HepG2 (cell line): ENCODE measurements around the gene P2RX7. TPM values are rescaled to one million over a fixed set of nuclear protein-coding genes. Genes with fewer than 3 reads are reported as not detected.
A peak's percentile ranks its signal among the peaks of the same experiment; 100 is the strongest.

ENCODE experiments used
- ATAC-seq: fragments of 200-7000 bp; cut with Tn5 transposase; 3 replicates; pipeline ENCODE4 v1.9.1; 2020; ENCODE audit warnings: mild to moderate bottlenecking, moderate library complexity
- BruUV-seq: library from RNA; stranded (reverse); fragments of 400-500 nt; replicated peaks from 2 replicates; lab custom pipeline; 2021; lab: Mats Ljungman, UMichigan
- CTCF ChIA-PET: fragments of 300-600 bp; formaldehyde crosslinking; extraction: SDS; loops from one replicate; lab custom pipeline; 2021; ENCODE audit warnings: low total read pairs, inconsistent platforms, low intra/inter-chr PET ratio; lab: Yijun Ruan, JAX
- POLR2A ChIA-PET: fragments of 350-600 bp; sonication (Branson Sonifier 250); formaldehyde crosslinking; loops from one replicate; lab custom pipeline; 2020; ENCODE audit warnings: antibody characterized with exemption, inconsistent platforms; lab: Yijun Ruan, JAX
- DNase-seq: peaks from one replicate; pipeline ENCODE4 v3.0.0-alpha.2; 2015; ENCODE audit warnings: low spot score
- FAIRE-seq: peaks from 3 replicates; lab custom pipeline; 2011; peaks lifted over from hg19 to GRCh38; lab: Jason Lieb, UNC
- H2AFZ ChIP-seq: one replicate; pipeline ENCODE4 v1.6.1; 2011; ENCODE audit warnings: low read length, inconsistent platforms
- H3K27ac ChIP-seq: fragments of 300-600 bp; 3 replicates; pipeline ENCODE4 v1.8.0; 2011; ENCODE audit warnings: mixed run types, mild to moderate bottlenecking, mixed read lengths, low read length, inconsistent platforms; ENCODE audit not compliant: insufficient read depth; ENCODE audit errors: extremely low read length
- H3K27me3 ChIP-seq, 2 experiments: fragments of 200-600 bp in 1 of 2; 2 replicates in 1 of 2; 3 replicates in 1 of 2; pipeline versions ENCODE4 v1.6.0 to v1.8.0; 2011; ENCODE audit warnings: low read length in 2 of 2, mild to moderate bottlenecking in 2 of 2, moderate library complexity in 2 of 2, inconsistent platforms in 1 of 2; ENCODE audit not compliant: insufficient read depth in 2 of 2, control insufficient read depth in 1 of 2
- H3K36me3 ChIP-seq, 2 experiments: fragments of 200-600 bp in 1 of 2; replicated peaks in 1 of 2; 2 replicates in 1 of 2; 3 replicates in 1 of 2; pipeline versions ENCODE4 v1.5.1 to v1.8.0; 2011; ENCODE audit warnings: low read length in 2 of 2, inconsistent platforms in 1 of 2; ENCODE audit not compliant: insufficient read depth in 2 of 2, control insufficient read depth in 1 of 2
- H3K4me1 ChIP-seq: 2 replicates; pipeline ENCODE4 v1.5.1; 2012; ENCODE audit warnings: low read length, inconsistent platforms; ENCODE audit not compliant: insufficient read depth
- H3K4me2 ChIP-seq: 2 replicates; pipeline ENCODE4 v1.6.0; 2011; ENCODE audit warnings: low read depth, low read length, inconsistent platforms
- H3K4me3 ChIP-seq, 3 experiments: fragments of 200-600 bp in 1 of 3; sonication (generic), shearing (Covaris generic) in 1 of 3; replicated peaks in 1 of 3; 2 replicates each; pipeline ENCODE4 v1.5.1; 2011 to 2016; ENCODE audit warnings: low read length in 3 of 3, inconsistent platforms in 2 of 3, low read depth in 2 of 3, mild to moderate bottlenecking in 2 of 3, control low read depth in 1 of 3, mixed read lengths in 1 of 3; ENCODE audit not compliant: insufficient read depth in 1 of 3
- H3K79me2 ChIP-seq: one replicate; pipeline ENCODE4 v1.6.1; 2011; ENCODE audit warnings: low read length, inconsistent platforms; ENCODE audit not compliant: insufficient read depth
- H3K9ac ChIP-seq: 2 replicates; pipeline ENCODE4 v1.6.0; 2011; ENCODE audit warnings: mild to moderate bottlenecking, low read depth, low read length, inconsistent platforms; ENCODE audit not compliant: insufficient read depth
- H3K9me3 ChIP-seq: 2 replicates; pipeline ENCODE4 v1.5.1; 2012; ENCODE audit warnings: mild to moderate bottlenecking, low read length
- H4K20me1 ChIP-seq: 2 replicates; pipeline ENCODE4 v1.6.0; 2011; ENCODE audit warnings: inconsistent platforms, mild to moderate bottlenecking, low read length, moderate library complexity; ENCODE audit not compliant: insufficient read depth
- ATF7 ChIP-seq, 2 experiments: fragments of 450-650 bp in 1 of 2; sonication (generic) in 1 of 2; formaldehyde crosslinking in 1 of 2; IDR thresholded peaks; 2 replicates each; pipeline versions ENCODE4 v1.4.0 to v1.6.1; 2016 to 2020; ENCODE audit warnings: antibody characterized with exemption in 1 of 2, mild to moderate bottlenecking in 1 of 2, missing genetic modification reagents in 1 of 2
- CC2D1A ChIP-seq: sonication (generic); formaldehyde crosslinking; IDR thresholded peaks from 2 replicates; pipeline ENCODE4 v1.8.1; 2023; ENCODE audit warnings: mild to moderate bottlenecking, missing genetic modification reagents
- CREB1 ChIP-seq, 2 experiments: fragments of 450-650 bp in 1 of 2; IDR thresholded peaks; 2 replicates each; pipeline ENCODE4 v1.6.1; 2016 to 2017; ENCODE audit warnings: control low read depth in 1 of 2, mild to moderate bottlenecking in 1 of 2, missing compliant biosample characterization in 1 of 2, missing genetic modification characterization in 1 of 2
- DPF2 ChIP-seq: sonication (generic); formaldehyde crosslinking; IDR thresholded peaks from 2 replicates; pipeline ENCODE4 v1.4.0; 2020; ENCODE audit warnings: mild to moderate bottlenecking, low read depth, missing genetic modification reagents, borderline replicate concordance
- NFE2L1 ChIP-seq: sonication (generic); formaldehyde crosslinking; IDR thresholded peaks from 2 replicates; pipeline ENCODE4 v1.4.0; 2020; ENCODE audit warnings: missing genetic modification reagents, mild to moderate bottlenecking, borderline replicate concordance
- PBX2 ChIP-seq: IDR thresholded peaks from 2 replicates; pipeline ENCODE4 v1.6.1; 2016; ENCODE audit warnings: control low read depth
- SALL2 ChIP-seq: sonication (generic); formaldehyde crosslinking; IDR thresholded peaks from 2 replicates; pipeline ENCODE4 v1.8.1; 2023; ENCODE audit warnings: mild to moderate bottlenecking, missing genetic modification reagents, inconsistent platforms
- SOX5 ChIP-seq: IDR thresholded peaks from 2 replicates; pipeline ENCODE4 v1.6.1; 2016; ENCODE audit warnings: borderline replicate concordance
- TIGD3 ChIP-seq: sonication (generic); formaldehyde crosslinking; IDR thresholded peaks from 2 replicates; pipeline ENCODE4 v1.5.1; 2020; ENCODE audit warnings: mild to moderate bottlenecking, missing genetic modification reagents, borderline replicate concordance
- ZBTB3 ChIP-seq: sonication (generic); formaldehyde crosslinking; IDR thresholded peaks from 2 replicates; pipeline ENCODE4 v1.4.0; 2020; ENCODE audit warnings: low read depth, mild to moderate bottlenecking, moderate library complexity, missing genetic modification reagents, borderline replicate concordance
- ZMYM3 ChIP-seq: sonication (generic); formaldehyde crosslinking; IDR thresholded peaks from 2 replicates; pipeline ENCODE4 v1.5.1; 2020; ENCODE audit warnings: mild to moderate bottlenecking, missing genetic modification reagents
- ZNF253 ChIP-seq: sonication (generic); formaldehyde crosslinking; IDR thresholded peaks from 2 replicates; pipeline ENCODE4 v1.8.0; 2022; ENCODE audit warnings: mild to moderate bottlenecking, missing genetic modification reagents, borderline replicate concordance
- ZNF350 ChIP-seq: sonication (generic); formaldehyde crosslinking; IDR thresholded peaks from 2 replicates; pipeline ENCODE4 v1.4.0; 2020; ENCODE audit warnings: mild to moderate bottlenecking, low read depth, missing genetic modification reagents, borderline replicate concordance
- ZNF44 ChIP-seq: sonication (generic); formaldehyde crosslinking; IDR thresholded peaks from 2 replicates; pipeline ENCODE4 v1.5.1; 2020; ENCODE audit warnings: mild to moderate bottlenecking, missing genetic modification reagents
- ZNF441 ChIP-seq: sonication (generic); formaldehyde crosslinking; IDR thresholded peaks from 2 replicates; pipeline ENCODE4 v1.7.0; 2021; ENCODE audit warnings: missing genetic modification reagents, borderline replicate concordance
- ZNF576 ChIP-seq: sonication (generic); formaldehyde crosslinking; IDR thresholded peaks from 2 replicates; pipeline ENCODE4 v1.4.0; 2020; ENCODE audit warnings: mild to moderate bottlenecking, missing genetic modification reagents
- ZNF614 ChIP-seq: IDR thresholded peaks from 2 replicates; pipeline ENCODE4 v1.6.1; 2018; ENCODE audit warnings: missing biosample characterization, missing genetic modification reagents, inconsistent platforms, borderline replicate concordance
- ZNF747 ChIP-seq: sonication (generic); formaldehyde crosslinking; IDR thresholded peaks from 2 replicates; pipeline ENCODE4 v1.8.1; 2023; ENCODE audit warnings: missing genetic modification reagents, mild to moderate bottlenecking, borderline replicate concordance
- ZNF761 ChIP-seq: sonication (generic); formaldehyde crosslinking; conservative IDR thresholded peaks from 2 replicates; pipeline ENCODE4 v1.4.0; 2020; ENCODE audit warnings: mild to moderate bottlenecking, missing genetic modification reagents
- ZNF792 ChIP-seq: IDR thresholded peaks from 2 replicates; pipeline ENCODE4 v1.6.1; 2016
- ZSCAN20 ChIP-seq: sonication (generic); formaldehyde crosslinking; IDR thresholded peaks from 2 replicates; pipeline ENCODE4 v1.4.0; 2020; ENCODE audit warnings: missing genetic modification reagents, mild to moderate bottlenecking, borderline replicate concordance
- WGBS: methylation state at CpG from one replicate; pipeline ENCODE4 v1.1.6; 2017; ENCODE audit warnings: low lambda C conversion rate; 5-methylcytosine and 5-hydroxymethylcytosine counted together
- in situ Hi-C: cut with HindIII; loops from 2 replicates; pipeline ENCODE4 v1.10.0; 2017; ENCODE audit warnings: low pct_unique_long_range_greater_than_20kb; ENCODE audit not compliant: extremely low pct_ligation_motif_present
- intact Hi-C: fragments of 100-400 bp; cut with micrococcal nuclease; formaldehyde crosslinking; loops from one replicate; pipeline ENCODE4 v1.10.0; 2022; ENCODE audit not compliant: unreplicated experiment
- polyA plus RNA-seq, 8 experiments: library from polyadenylated mRNA; depleted of rRNA in 3 of 8; stranded (reverse) in 7 of 8; unstranded in 1 of 8; fragments of >200 nt; fragmentation: Illumina TruSeq in 4 of 8; extraction: Trizol in 4 of 8; gene quantifications; 2 replicates each; pipeline versions ENCODE4 v1.2.1 to v1.2.3, GENCODE V29; 2011 to 2016; ENCODE audit warnings: low read depth in 4 of 8, missing spikeins in 1 of 8, mixed read lengths in 1 of 8; ENCODE audit not compliant: insufficient read depth in 1 of 8
- total RNA-seq, 5 experiments: library from RNA; depleted of rRNA; stranded (reverse); fragments of >200 nt; fragmentation: Illumina TruSeq; extraction: Trizol; gene quantifications; 2 replicates each; pipeline ENCODE4 v1.2.3, GENCODE V29; 2016; ENCODE audit warnings: low read depth in 1 of 5

P2RX7 gene
- total and polyA plus RNA-seq, 2 of the 13 experiments (the other 11 are each of a cell fraction or from before 2014, with no cell fraction given): 0.13 to 0.73 TPM

- WGBS: 76% methylated on average over 6 of the region's 10 CpGs
- FAIRE-seq (no peak), ATAC-seq (peak; percentile 14), DNase-seq (no peak)
- Histone ChIP-seq H3K9me3 (no peaks in the 10 kb centered on the region), H2AFZ (no peak overlapping the region), H3K4me1 (peaks cover 50% of the 10 kb centered on the region), H3K79me2 (no peaks in the 10 kb centered on the region), H3K27ac (no peak overlapping the region), H3K27me3 (peaks cover 3 to 20% of the 10 kb centered on the region in 2 experiments; a peak in 4 of 5 replicates), H3K4me2 (peak overlapping the region; percentile 29; the same call in 1 of the 2 replicates), H4K20me1 (no peaks in the 10 kb centered on the region), H3K4me3 (no peak overlapping the region), H3K36me3 (no peaks in the 10 kb centered on the region), H3K9ac (no peak overlapping the region)
- in situ Hi-C loops: loop anchor here (5.0 kb wide), 1 partner anchor 73 kb away; the partner anchor contains the start of gene C12orf43
- ChIA-PET CTCF (no interaction called here), POLR2A (no interaction called here)
- intact Hi-C loops: no loop called here
- no TSS peak for BruUV-seq
- TF ChIP-seq ZNF441: no peak
- TF ChIP-seq ZBTB3 (CRISPR knock-in tag): no peak
- TF ChIP-seq ZNF253 (CRISPR knock-in tag): no peak
- TF ChIP-seq ATF7 (IDR thresholded peaks at IDR 0.05): peak; percentile 47; the same call in 1 of the 2 replicates
- TF ChIP-seq ATF7 (CRISPR knock-in tag; IDR thresholded peaks at IDR 0.05): no peak
- TF ChIP-seq ZMYM3: no peak
- no peak for TF ChIP-seq SOX5 (CRISPR knock-in tag)
- TF ChIP-seq CC2D1A: no peak
- no peak for TF ChIP-seq ZNF761 (CRISPR knock-in tag)
- TF ChIP-seq TIGD3 (CRISPR knock-in tag): no peak
- TF ChIP-seq NFE2L1: no peak
- TF ChIP-seq ZNF747: 0 out of 2 replicates have a peak, but pooled peaks have one; percentile 5
- no peak for TF ChIP-seq ZNF792 (CRISPR knock-in tag)
- peak; percentile 52 for TF ChIP-seq CREB1 (IDR thresholded peaks at IDR 0.05)
- TF ChIP-seq CREB1 (CRISPR knock-in tag; IDR thresholded peaks at IDR 0.05): no peak
- TF ChIP-seq SALL2 (CRISPR knock-in tag): no peak
- TF ChIP-seq ZNF614: no peak
- no peak for TF ChIP-seq PBX2
- TF ChIP-seq ZNF576 (CRISPR knock-in tag): no peak
- no peak for TF ChIP-seq ZSCAN20 (CRISPR knock-in tag)
- TF ChIP-seq ZNF44 (CRISPR knock-in tag): no peak
- TF ChIP-seq DPF2 (CRISPR knock-in tag): no peak
- no peak; the same call in 1 of the 2 replicates for TF ChIP-seq ZNF350 (CRISPR knock-in tag)
These were observed 42.8 kb upstream of the P2RX7 start for GRCh38 chr12:121089813-121090430.
